CD4-positive, alpha-beta T cell (primary cell): Measurements from ENCODE around the gene RNF135. TPM values are rescaled to one million over a fixed set of nuclear protein-coding genes. Genes with fewer than 3 reads are reported as not detected.

Experiments used
- ATAC-seq: fragments of 200-7000 bp; cut with Tn5 transposase; one replicate; pipeline ENCODE4 v1.10.0; 2022; ENCODE audit warnings: mild to moderate bottlenecking; ENCODE audit not compliant: poor library complexity
- CTCF ChIA-PET: fragments of 350-600 bp; sonication (Branson Sonifier 250); formaldehyde crosslinking; loops from one replicate; lab custom pipeline; 2021; ENCODE audit warnings: antibody characterized with exemption, inconsistent platforms; lab: Charles Lee
- POLR2A ChIA-PET: fragments of 350-600 bp; sonication (Branson Sonifier 250); formaldehyde crosslinking; loops from one replicate; lab custom pipeline; 2021; ENCODE audit warnings: antibody characterized with exemption, inconsistent platforms; lab: Charles Lee
- DNase-seq, 14 experiments: peaks; one replicate each; pipeline ENCODE4 v3.0.0-alpha.2; 2013 to 2020; ENCODE audit warnings: mixed read lengths in 2 of 14
- H3K27ac ChIP-seq, 2 donors: one replicate each; pipeline versions ENCODE4 v1.5.1 to v1.7.0; 2013; ENCODE audit warnings: low read length in 2 of 2, low read depth in 1 of 2, mild to moderate bottlenecking in 1 of 2
- H3K27me3 ChIP-seq, 2 experiments: 1 replicate in 1 of 2; 2 replicates in 1 of 2; pipeline versions ENCODE4 v1.6.1 to v1.7.0; 2013; ENCODE audit warnings: low read length in 2 of 2, control low read depth in 1 of 2, mild to moderate bottlenecking in 1 of 2, moderate library complexity in 1 of 2; ENCODE audit not compliant: insufficient read depth in 2 of 2, control insufficient read depth in 1 of 2
- H3K36me3 ChIP-seq: one replicate; pipeline ENCODE4 v1.6.1; 2013; ENCODE audit warnings: low read length, control low read depth; ENCODE audit not compliant: insufficient read depth
- H3K4me1 ChIP-seq: one replicate; pipeline ENCODE4 v1.6.1; 2013; ENCODE audit warnings: low read length, control low read depth; ENCODE audit not compliant: insufficient read depth
- H3K4me3 ChIP-seq: one replicate; pipeline ENCODE4 v1.5.1; 2013; ENCODE audit warnings: mild to moderate bottlenecking, low read length, moderate library complexity
- H3K9me3 ChIP-seq, 2 experiments: 1 replicate in 1 of 2; 2 replicates in 1 of 2; pipeline versions ENCODE4 v1.6.1 to v1.7.0; 2013; ENCODE audit warnings: low read length in 2 of 2, mild to moderate bottlenecking in 2 of 2, control low read depth in 1 of 2, moderate library complexity in 1 of 2; ENCODE audit not compliant: control insufficient read depth in 1 of 2, insufficient read depth in 1 of 2
- H3K27ac Mint-ChIP-seq: one replicate; pipeline ENCODE4 v1.8.0; 2020; ENCODE audit warnings: mixed read lengths
- H3K27me3 Mint-ChIP-seq: one replicate; pipeline ENCODE4 v1.8.0; 2021; ENCODE audit warnings: mixed read lengths
- H3K36me3 Mint-ChIP-seq: one replicate; pipeline ENCODE4 v1.8.0; 2021; ENCODE audit warnings: low read depth, mixed read lengths
- H3K4me1 Mint-ChIP-seq: one replicate; pipeline ENCODE4 v1.8.0; 2021; ENCODE audit warnings: low read depth, mixed read lengths
- H3K4me3 Mint-ChIP-seq: one replicate; pipeline ENCODE4 v1.8.0; 2020; ENCODE audit warnings: mild to moderate bottlenecking, mixed read lengths
- H3K9me3 Mint-ChIP-seq: one replicate; pipeline ENCODE4 v1.8.0; 2020; ENCODE audit warnings: mixed read lengths
- CTCF ChIP-seq: fragments of 200-600 bp; IDR thresholded peaks from one replicate; pipeline ENCODE4 v1.8.0; 2022; ENCODE audit warnings: antibody characterized with exemption, mild to moderate bottlenecking
- intact Hi-C, 2 experiments: fragments of 100-400 bp; cut with DNase I in 1 of 2; cut with micrococcal nuclease in 1 of 2; formaldehyde crosslinking; loops; one replicate each; pipeline versions ENCODE4 v1.15.1 to v1.9.0; 2023 to 2025; cut with DNase I, micrococcal nuclease
- total RNA-seq, 174 experiments: library from RNA in 2 of 174; stranded (reverse) in 2 of 174; gene quantifications; one replicate each; pipeline ENCODE4 v1.2.3 and lab custom pipeline; 2021 to 2026

RNF135 gene
- total RNA-seq, 2 experiments from 2014 or later = 1.5 to 1.8 TPM

GRCh38 chr17:30997842-30998241, 27.0 kb downstream of the RNF135 start:
- Mint-ChIP-seq H3K36me3 (peaks cover 32% of the 10 kb centered on the region), H3K4me3 (no peak overlapping the region), H3K4me1 (no peaks in the 10 kb centered on the region), H3K27me3 (no peaks in the 10 kb centered on the region), H3K27ac (no peak overlapping the region), H3K9me3 (no peaks in the 10 kb centered on the region)
- no peaks in the 10 kb centered on the region for H3K9me3 ChIP-seq
- intact Hi-C loops = no loop called here
- no peak overlapping the region for H3K4me3 ChIP-seq
- H3K36me3 ChIP-seq = peaks cover 23% of the 10 kb centered on the region
- TF ChIP-seq CTCF = no peak
- H3K27ac ChIP-seq = no peak overlapping the region
- no peaks in the 10 kb centered on the region for H3K27me3 ChIP-seq
- no peak for ATAC-seq
- ChIA-PET POLR2A (no interaction called here), CTCF (no interaction called here)
- no peaks in the 10 kb centered on the region for H3K4me1 ChIP-seq
- DNase-seq = no peak

GRCh38 chr17:31002047-31002446, 31.2 kb downstream of the RNF135 start:
- no peak overlapping the region for H3K27ac ChIP-seq
- H3K4me3 ChIP-seq = no peak overlapping the region
- POLR2A ChIA-PET = no interaction called here
- Mint-ChIP-seq H3K27ac (no peak overlapping the region), H3K9me3 (no peaks in the 10 kb centered on the region), H3K36me3 (peaks cover 23% of the 10 kb centered on the region), H3K4me1 (no peaks in the 10 kb centered on the region), H3K4me3 (no peak overlapping the region), H3K27me3 (no peaks in the 10 kb centered on the region)
- no peaks in the 10 kb centered on the region for H3K27me3 ChIP-seq
- no peaks in the 10 kb centered on the region for H3K4me1 ChIP-seq
- CTCF ChIA-PET = no interaction called here
- no peaks in the 10 kb centered on the region for H3K9me3 ChIP-seq
- no peak for TF ChIP-seq CTCF
- intact Hi-C loops = no loop called here
- no peak for ATAC-seq
- peaks cover 15% of the 10 kb centered on the region for H3K36me3 ChIP-seq
- DNase-seq = no peak

- H3K9me3 Mint-ChIP-seq = no peaks in the 10 kb centered on the region
- no peak for TF ChIP-seq CTCF
- ChIA-PET POLR2A (no interaction called here), CTCF (no interaction called here)
- H3K4me1 ChIP-seq = peaks cover 4% of the 10 kb centered on the region
- H3K27me3 Mint-ChIP-seq = no peaks in the 10 kb centered on the region
- no peak overlapping the region for H3K4me3 ChIP-seq
- peaks cover 8% of the 10 kb centered on the region for H3K36me3 ChIP-seq
- intact Hi-C loops = no loop called here
- H3K27ac ChIP-seq = no peak overlapping the region
- H3K36me3 Mint-ChIP-seq = peaks cover 13% of the 10 kb centered on the region
- H3K27ac Mint-ChIP-seq = no peak overlapping the region
- peaks cover 6% of the 10 kb centered on the region for H3K4me1 Mint-ChIP-seq
- no peak overlapping the region for H3K4me3 Mint-ChIP-seq
- ATAC-seq (no peak), DNase-seq (no peak)
- no peaks in the 10 kb centered on the region for H3K27me3 ChIP-seq
- H3K9me3 ChIP-seq = no peaks in the 10 kb centered on the region
These were observed 32.5 kb downstream of the RNF135 start for GRCh38 chr17:31003225-31003866.
